Measurements from ENCODE around the gene FAM228A.
"Not testable (repeated sequence)": the region's sequence is repeated elsewhere in the genome, so short reads cannot be mapped to it uniquely, and the experiment has no call there.

Gene FAM228A

GRCh38 chr2:24176326-24176725, 1.5 kb downstream of the FAM228A start:
- DNase-seq (no peak), ATAC-seq (no peak)
- Mint-ChIP-seq H3K4me1 (no peaks in the 10 kb centered on the region), H3K27ac (no peak overlapping the region), H3K4me3 (no peak overlapping the region), H3K27me3 (peaks cover 16% of the 10 kb centered on the region), H3K9me3 (peaks cover 0 to 4% of the 10 kb centered on the region in 2 donors)

- no peak overlapping the region for H3K27ac Mint-ChIP-seq
- DNase-seq = no peak
- H3K4me3 Mint-ChIP-seq = no peak overlapping the region
- no peak for ATAC-seq
- no peaks in the 10 kb centered on the region for H3K27me3 Mint-ChIP-seq
- H3K4me1 Mint-ChIP-seq = no peaks in the 10 kb centered on the region
- H3K9me3 Mint-ChIP-seq = no peaks in the 10 kb centered on the region
These were observed 4.8 kb downstream of the FAM228A start for GRCh38 chr2:24179683-24180082.

GRCh38 chr2:24181849-24182248, 7.0 kb downstream of the FAM228A start:
- DNase-seq = no peak
- Mint-ChIP-seq H3K4me1 (no peaks in the 10 kb centered on the region), H3K27me3 (no peaks in the 10 kb centered on the region), H3K9me3 (no peaks in the 10 kb centered on the region), H3K27ac (no peak overlapping the region), H3K4me3 (no peak overlapping the region)
- no peak for ATAC-seq

- no peak overlapping the region for H3K4me3 Mint-ChIP-seq
- no peaks in the 10 kb centered on the region for H3K27me3 Mint-ChIP-seq
- H3K27ac Mint-ChIP-seq = peak overlapping the region in 1 of 2 donors; percentile 34
- no peaks in the 10 kb centered on the region for H3K4me1 Mint-ChIP-seq
- H3K9me3 Mint-ChIP-seq = peaks cover 0 to 5% of the 10 kb centered on the region in 2 donors
- DNase-seq (no peak), ATAC-seq (no peak)
These were observed 7.7 kb downstream of the FAM228A start for GRCh38 chr2:24182507-24182906.

- Mint-ChIP-seq H3K4me3 (no peak overlapping the region), H3K27me3 (no peaks in the 10 kb centered on the region), H3K9me3 (peaks cover 0 to 9% of the 10 kb centered on the region in 2 donors), H3K4me1 (no peaks in the 10 kb centered on the region), H3K27ac (no peak overlapping the region)
- ATAC-seq = no peak
- no peak for DNase-seq
These were observed 8.7 kb downstream of the FAM228A start for GRCh38 chr2:24183366-24184069.

GRCh38 chr2:24189551-24189950, 14.7 kb downstream of the FAM228A start:
- Mint-ChIP-seq H3K9me3 (peaks cover 9 to 13% of the 10 kb centered on the region in 2 donors), H3K4me3 (no peak overlapping the region), H3K27me3 (no peaks in the 10 kb centered on the region), H3K27ac (no peak overlapping the region), H3K4me1 (no peaks in the 10 kb centered on the region)
- no peak for DNase-seq
- no peak for ATAC-seq

- ATAC-seq (no peak), DNase-seq (no peak)
- Mint-ChIP-seq H3K27me3 (no peaks in the 10 kb centered on the region), H3K27ac (no peak overlapping the region), H3K4me3 (no peak overlapping the region), H3K9me3 (peaks cover 9 to 13% of the 10 kb centered on the region in 2 donors), H3K4me1 (no peaks in the 10 kb centered on the region)
These were observed 15.7 kb downstream of the FAM228A start for GRCh38 chr2:24190503-24190902.

GRCh38 chr2:24191156-24191555, 16.3 kb downstream of the FAM228A start:
- H3K4me1 Mint-ChIP-seq = no peaks in the 10 kb centered on the region
- no peak overlapping the region for H3K27ac Mint-ChIP-seq
- peaks cover 9 to 13% of the 10 kb centered on the region in 2 donors for H3K9me3 Mint-ChIP-seq
- H3K27me3 Mint-ChIP-seq = no peaks in the 10 kb centered on the region
- no peak overlapping the region for H3K4me3 Mint-ChIP-seq
- DNase-seq (no peak), ATAC-seq (no peak)

- DNase-seq (no peak), ATAC-seq (no peak)
- H3K27me3 Mint-ChIP-seq = no peaks in the 10 kb centered on the region
- no peak overlapping the region for H3K27ac Mint-ChIP-seq
- H3K9me3 Mint-ChIP-seq = peaks cover 14 to 18% of the 10 kb centered on the region in 2 donors
- no peaks in the 10 kb centered on the region for H3K4me1 Mint-ChIP-seq
- H3K4me3 Mint-ChIP-seq = no peak overlapping the region
These were observed 17.0 kb downstream of the FAM228A start for GRCh38 chr2:24191848-24192247.

- H3K4me3 Mint-ChIP-seq, H3K27me3 Mint-ChIP-seq, H3K4me1 Mint-ChIP-seq, ATAC-seq, DNase-seq, H3K27ac Mint-ChIP-seq: not testable (repeated sequence)
- H3K9me3 Mint-ChIP-seq = peaks cover 6 to 32% of the 10 kb centered on the region in 2 donors
These were observed 22.4 kb downstream of the FAM228A start for GRCh38 chr2:24197213-24197612.

- DNase-seq = no peak
- Mint-ChIP-seq H3K9me3 (peaks cover 6 to 22% of the 10 kb centered on the region in 2 donors), H3K27ac (no peak overlapping the region), H3K27me3 (no peaks in the 10 kb centered on the region), H3K4me1 (no peaks in the 10 kb centered on the region), H3K4me3 (no peak overlapping the region)
- ATAC-seq = no peak
These were observed 25.2 kb downstream of the FAM228A start for GRCh38 chr2:24199968-24200590.

- no peaks in the 10 kb centered on the region for H3K27me3 Mint-ChIP-seq
These were observed 25.9 kb downstream of the FAM228A start for GRCh38 chr2:24200799-24201198.

GRCh38 chr2:24203029-24203786, 28.4 kb downstream of the FAM228A start:
- H3K27ac Mint-ChIP-seq = peak overlapping the region in 1 of 2 donors; percentile 49
- DNase-seq (no peak), ATAC-seq (no peak)
- no peaks in the 10 kb centered on the region for H3K4me1 Mint-ChIP-seq
- no peaks in the 10 kb centered on the region for H3K27me3 Mint-ChIP-seq
- no peak overlapping the region for H3K4me3 Mint-ChIP-seq
- peaks cover 0 to 8% of the 10 kb centered on the region in 2 donors for H3K9me3 Mint-ChIP-seq

More at GRCh38 chr2:24200799-24201198, 25.9 kb downstream of the FAM228A start:
- Mint-ChIP-seq H3K27ac (no peak overlapping the region), H3K9me3 (peaks cover 6 to 22% of the 10 kb centered on the region in 2 donors), H3K4me3 (no peak overlapping the region), H3K4me1 (no peaks in the 10 kb centered on the region)
- DNase-seq = no peak
- no peak for ATAC-seq

GRCh38 chr2:24203787-24204150, 28.9 kb downstream of the FAM228A start:
- ATAC-seq (no peak), DNase-seq (no peak)
- Mint-ChIP-seq H3K27me3 (no peaks in the 10 kb centered on the region), H3K4me1 (no peaks in the 10 kb centered on the region), H3K9me3 (peaks cover 0 to 6% of the 10 kb centered on the region in 2 donors), H3K27ac (peak overlapping the region in 1 of 2 donors; percentile 49), H3K4me3 (no peak overlapping the region)

- Mint-ChIP-seq H3K27me3 (no peaks in the 10 kb centered on the region), H3K27ac (no peak overlapping the region), H3K4me1 (no peaks in the 10 kb centered on the region), H3K9me3 (no peaks in the 10 kb centered on the region), H3K4me3 (no peak overlapping the region)
- no peak for ATAC-seq
- no peak for DNase-seq
These were observed 29.7 kb downstream of the FAM228A start for GRCh38 chr2:24204505-24204904.

- Mint-ChIP-seq H3K27me3 (no peaks in the 10 kb centered on the region), H3K4me1 (no peaks in the 10 kb centered on the region)
- no peak for ATAC-seq
These were observed 30.3 kb downstream of the FAM228A start for GRCh38 chr2:24205131-24205530.

More at GRCh38 chr2:24205131-24205530, 30.3 kb downstream of the FAM228A start:
- no peaks in the 10 kb centered on the region for H3K9me3 Mint-ChIP-seq
- peak overlapping the region in 1 of 2 donors; percentile 3 for H3K27ac Mint-ChIP-seq
- no peak for DNase-seq
- no peak overlapping the region for H3K4me3 Mint-ChIP-seq

Measured in stimulated activated naive CD8-positive, alpha-beta T cell treated with anti-CD3 and anti-CD28 coated beads, Interleukin-15, amount 100 ng/mL, for 72 hours (primary cell).